SH-SY5Y (cell line): ENCODE data around the gene WBP1.

ENCODE experiments used
- GATA2 ChIP-seq: IDR thresholded peaks from 2 replicates; pipeline ENCODE4 v1.6.1; 2011; ENCODE audit warnings: mild to moderate bottlenecking, low read depth, low read length
- GATA3 ChIP-seq: IDR thresholded peaks from 2 replicates; pipeline ENCODE4 v1.6.1; 2011; ENCODE audit warnings: low read depth, mild to moderate bottlenecking, low read length, moderate library complexity

- TF ChIP-seq GATA2, result no peak
- TF ChIP-seq GATA3, result no peak
Measured at GRCh38 chr2:74495440-74495839, 37.2 kb downstream of the WBP1 start.
